ENCODE measurements around the gene RORB.
A peak's percentile ranks its signal among the peaks of the same experiment; 100 is the strongest.
"Not testable (repeated sequence)": the region's sequence is repeated elsewhere in the genome, so short reads cannot be mapped to it uniquely, and the experiment has no call there.

RORB gene

DNA sequence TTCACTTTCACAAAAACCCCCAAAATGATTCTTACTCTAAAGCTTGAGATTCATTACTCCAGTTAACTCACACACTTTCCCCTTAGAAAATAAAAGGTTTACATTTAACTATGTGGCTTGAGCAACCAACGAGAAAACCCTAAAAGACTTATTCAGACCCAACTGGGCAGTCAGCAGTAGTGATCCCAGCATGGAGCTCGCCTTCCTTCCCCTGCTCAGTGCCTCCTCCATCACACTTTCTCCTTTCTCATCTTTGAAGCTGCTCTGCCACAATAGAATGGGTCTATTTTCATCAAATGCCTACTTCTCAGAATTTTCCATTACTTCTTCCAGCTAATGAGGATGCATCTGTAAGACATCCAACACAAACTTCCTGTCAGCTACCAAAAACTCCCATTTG lies 29.1 kb downstream of the RORB start:
- DNase-seq (ENCODE audit: low read depth) = no peak
- TF ChIP-seq CTCF (IDR thresholded peaks at IDR 0.05; ENCODE audit: control insufficient read depth, extremely low read depth, insufficient read depth) = no peak

GRCh38 chr9:74527718-74528117 lies 30.6 kb downstream of the RORB start:
- TF ChIP-seq CTCF (IDR thresholded peaks at IDR 0.05; ENCODE audit: control insufficient read depth, extremely low read depth, insufficient read depth) = no peak
- no peak for DNase-seq (ENCODE audit: low read depth)

More for the DNA sequence above, 29.1 kb downstream of the RORB start:
- no peak overlapping the region for H3K4me3 ChIP-seq (ENCODE audit: low read depth, low read length)

GRCh38 chr9:74528207-74528606 lies 31.1 kb downstream of the RORB start:
- H3K4me3 ChIP-seq (ENCODE audit: low read depth, low read length) = no peak overlapping the region
- DNase-seq (ENCODE audit: low read depth) = no peak
- TF ChIP-seq CTCF (IDR thresholded peaks at IDR 0.05; ENCODE audit: control insufficient read depth, extremely low read depth, insufficient read depth) = no peak

More at GRCh38 chr9:74527718-74528117, 30.6 kb downstream of the RORB start:
- no peak overlapping the region for H3K4me3 ChIP-seq (ENCODE audit: low read depth, low read length)

GRCh38 chr9:74530458-74530857 lies 33.3 kb downstream of the RORB start:
- peak; percentile 24; the same call in 1 of the 2 replicates for TF ChIP-seq CTCF (IDR thresholded peaks at IDR 0.05; ENCODE audit: control insufficient read depth, extremely low read depth, insufficient read depth)
- H3K4me3 ChIP-seq (ENCODE audit: low read depth, low read length); DNase-seq (ENCODE audit: low read depth): not testable (repeated sequence)

GRCh38 chr9:74533253-74533652 lies 36.1 kb downstream of the RORB start:
- H3K4me3 ChIP-seq (ENCODE audit: low read depth, low read length) = no peak overlapping the region
- no peak for DNase-seq (ENCODE audit: low read depth)
- TF ChIP-seq CTCF (IDR thresholded peaks at IDR 0.05; ENCODE audit: control insufficient read depth, extremely low read depth, insufficient read depth) = no peak

DNA sequence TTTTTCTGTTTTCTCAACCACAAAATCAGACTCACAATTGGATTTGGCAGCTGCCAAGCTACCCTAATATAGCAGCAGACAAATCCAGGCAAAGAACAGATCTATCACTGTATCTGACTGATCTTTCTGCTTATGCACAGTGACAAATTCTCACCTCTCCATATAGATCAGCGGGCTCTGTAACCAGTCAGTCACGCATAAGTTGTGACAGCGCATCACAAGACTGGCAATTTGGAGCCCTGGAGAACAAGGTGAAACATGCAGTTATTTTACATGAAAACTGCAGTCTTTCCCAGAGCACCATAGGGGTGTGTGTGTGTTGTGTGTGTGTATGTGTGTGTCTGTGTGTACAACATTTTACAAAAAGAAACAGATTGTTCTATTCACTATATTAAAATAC lies 37.7 kb downstream of the RORB start:
- no peak overlapping the region for H3K4me3 ChIP-seq (ENCODE audit: low read depth, low read length)
- no peak for DNase-seq (ENCODE audit: low read depth)
- TF ChIP-seq CTCF (IDR thresholded peaks at IDR 0.05; ENCODE audit: control insufficient read depth, extremely low read depth, insufficient read depth) = no peak

DNA sequence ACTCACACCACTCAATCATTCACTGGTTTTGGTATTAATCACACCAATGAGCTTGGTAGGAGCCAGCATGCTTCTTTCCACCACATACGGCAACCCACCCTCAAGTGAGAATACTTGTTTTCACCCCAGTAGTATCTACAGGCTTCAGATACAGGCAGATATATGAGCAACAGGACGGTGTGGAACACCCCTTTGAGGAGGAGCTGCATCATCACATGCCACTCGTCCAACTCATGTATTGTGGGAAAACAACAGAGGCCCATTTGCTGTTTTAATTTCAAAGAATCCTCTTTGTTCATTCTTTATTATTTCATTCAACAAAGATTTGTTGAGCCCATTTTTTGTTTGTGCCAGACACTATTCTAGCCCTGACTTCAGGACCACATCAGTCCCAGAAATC lies 46.0 kb downstream of the RORB start:
- TF ChIP-seq CTCF (IDR thresholded peaks at IDR 0.05; ENCODE audit: control insufficient read depth, extremely low read depth, insufficient read depth) = no peak
- DNase-seq (ENCODE audit: low read depth) = no peak
- H3K4me3 ChIP-seq (ENCODE audit: low read depth, low read length) = no peak overlapping the region
